HK-2 (cell line): ENCODE data around the gene GET4.
A peak's percentile ranks its signal among the peaks of the same experiment; 100 is the strongest.

ENCODE experiments used
- DNase-seq: peaks from one replicate; pipeline ENCODE4 v3.0.0-alpha.2; 2018; ENCODE audit not compliant: unreplicated experiment

GET4 gene

GRCh38 chr7:876077-876971 lies at the start of gene GET4:
Gene GET4 (plus strand): TSS chr7:876554. CDS start chr7:876646, 92 bp downstream.
- peak; percentile 93 for DNase-seq

GRCh38 chr7:828793-829561 lies 47.4 kb upstream of the GET4 start:
- no peak for DNase-seq

- DNase-seq, result no peak
These were observed 46.3 kb upstream of the GET4 start for GRCh38 chr7:830069-830468.

GRCh38 chr7:831596-832166 lies 44.7 kb upstream of the GET4 start:
- DNase-seq, result no peak

- DNase-seq, result peak; percentile 58
These were observed 44.0 kb upstream of the GET4 start, which contains the start of gene SUN1 for GRCh38 chr7:832167-832967. Gene SUN1 (plus strand): TSS chr7:832476. CDS start chr7:832525, 49 bp downstream.

- DNase-seq, result no peak
These were observed 43.4 kb upstream of the GET4 start for GRCh38 chr7:832968-833424.

- no peak for DNase-seq
These were observed 42.6 kb upstream of the GET4 start for GRCh38 chr7:833601-834258.

- DNase-seq, result no peak
These were observed 42.1 kb upstream of the GET4 start for GRCh38 chr7:834277-834676.

- no peak for DNase-seq
These were observed 41.3 kb upstream of the GET4 start for GRCh38 chr7:835021-835420.

- DNase-seq, result no peak
These were observed 40.6 kb upstream of the GET4 start for GRCh38 chr7:835485-836401.

- DNase-seq, result no peak
These were observed 39.9 kb upstream of the GET4 start for GRCh38 chr7:836429-836828.

GRCh38 chr7:837001-837400 lies 39.4 kb upstream of the GET4 start:
- DNase-seq, result no peak

- DNase-seq, result no peak
These were observed 36.3 kb upstream of the GET4 start for GRCh38 chr7:840001-840600.

- no peak for DNase-seq
These were observed 34.4 kb upstream of the GET4 start for GRCh38 chr7:841943-842342.

- DNase-seq, result no peak
These were observed 33.8 kb upstream of the GET4 start for GRCh38 chr7:842431-843031.

GRCh38 chr7:843230-843629 lies 33.1 kb upstream of the GET4 start:
- no peak for DNase-seq

- DNase-seq, result no peak
These were observed 32.3 kb upstream of the GET4 start for GRCh38 chr7:844043-844442.

GRCh38 chr7:844514-844913 lies 31.8 kb upstream of the GET4 start:
- no peak for DNase-seq

GRCh38 chr7:845091-845490 lies 31.3 kb upstream of the GET4 start:
- no peak for DNase-seq
